WTC11 (cell line): ENCODE data around the gene FGF11. TPM values are rescaled to one million over a fixed set of nuclear protein-coding genes. Genes with fewer than 3 reads are reported as not detected.

Experiments used
- ATAC-seq: fragments of 200-7000 bp; cut with Tn5 transposase; 2 replicates; pipeline ENCODE4 v1.10.0; 2021; ENCODE audit warnings: mild to moderate bottlenecking, moderate library complexity
- CTCF ChIA-PET: fragments of 300-600 bp; sonication (Branson Sonifier 250); formaldehyde crosslinking; loops from one replicate; lab custom pipeline; 2021; ENCODE audit warnings: antibody characterized with exemption; lab: Charles Lee
- POLR2A ChIA-PET: fragments of 350-600 bp; sonication (Branson Sonifier 250); formaldehyde crosslinking; loops from one replicate; lab custom pipeline; 2021; ENCODE audit warnings: antibody characterized with exemption; lab: Charles Lee
- DNase-seq: peaks from one replicate; pipeline ENCODE4 v3.0.0; 2021; ENCODE audit warnings: low spot score
- H3K27ac Mint-ChIP-seq: 2 replicates; pipeline ENCODE4 v1.8.0; 2021; ENCODE audit warnings: mixed read lengths
- H3K27me3 Mint-ChIP-seq: 2 replicates; pipeline ENCODE4 v1.8.0; 2021; ENCODE audit warnings: low read depth, mild to moderate bottlenecking, moderate library complexity, mixed read lengths
- H3K36me3 Mint-ChIP-seq: 2 replicates; pipeline ENCODE4 v1.8.0; 2021; ENCODE audit warnings: mixed read lengths
- H3K4me1 Mint-ChIP-seq: 2 replicates; pipeline ENCODE4 v1.8.0; 2022; ENCODE audit warnings: mixed read lengths
- H3K4me3 Mint-ChIP-seq: 2 replicates; pipeline ENCODE4 v1.8.0; 2021; ENCODE audit warnings: mild to moderate bottlenecking, moderate library complexity, mixed read lengths
- H3K9me3 Mint-ChIP-seq: 2 replicates; pipeline ENCODE4 v1.8.0; 2021; ENCODE audit warnings: mixed read lengths
- ZNF219 ChIP-seq: sonication (generic); formaldehyde crosslinking; IDR thresholded peaks from 2 replicates; pipeline ENCODE4 v1.8.0; 2023; ENCODE audit warnings: missing genetic modification reagents, mild to moderate bottlenecking, borderline replicate concordance
- total RNA-seq: library from RNA; stranded (reverse); gene quantifications from 3 replicates; pipeline ENCODE4 v1.2.3, GENCODE V29; 2021
- TF ChIP-seq, protein P1 (sequence below): fragments of 250-450 bp; sonication (Bioruptor Pico); conservative IDR thresholded peaks from 2 replicates; pipeline ENCODE4 v1.9.0; 2021; ENCODE audit warnings: mild to moderate bottlenecking

The FGF11 gene
- total RNA-seq, 1 experiment from 2014 or later = 19.8 TPM

DNA sequence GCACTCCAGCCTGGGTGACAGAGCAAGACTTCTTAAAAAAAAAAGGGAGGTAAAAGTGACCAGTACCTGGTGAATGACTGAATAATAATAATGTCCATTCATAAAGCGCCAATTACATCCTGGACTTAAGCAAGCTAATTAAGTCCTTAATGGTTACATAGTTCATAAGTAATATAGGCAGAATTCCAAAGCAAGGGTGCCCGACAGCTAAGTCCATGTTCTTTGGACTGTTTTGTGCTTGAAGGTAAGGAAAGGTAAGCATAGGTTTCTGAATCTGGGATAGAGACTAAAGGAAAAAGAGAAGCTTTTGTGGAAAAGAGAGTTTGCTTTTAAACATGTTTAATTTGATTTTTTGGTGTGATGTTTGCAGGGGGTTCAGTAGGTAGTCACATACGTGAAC is 54.6 kb downstream of the FGF11 start:
- DNase-seq (no peak), ATAC-seq (no peak)
- Mint-ChIP-seq H3K27me3 (no peaks in the 10 kb centered on the region), H3K36me3 (peaks cover 68% of the 10 kb centered on the region), H3K9me3 (no peaks in the 10 kb centered on the region), H3K4me3 (no peak overlapping the region), H3K4me1 (peaks cover 6% of the 10 kb centered on the region), H3K27ac (no peak overlapping the region)
- no peak for TF ChIP-seq ZNF219 (CRISPR knock-in tag)
- TF ChIP-seq, protein P1, sequence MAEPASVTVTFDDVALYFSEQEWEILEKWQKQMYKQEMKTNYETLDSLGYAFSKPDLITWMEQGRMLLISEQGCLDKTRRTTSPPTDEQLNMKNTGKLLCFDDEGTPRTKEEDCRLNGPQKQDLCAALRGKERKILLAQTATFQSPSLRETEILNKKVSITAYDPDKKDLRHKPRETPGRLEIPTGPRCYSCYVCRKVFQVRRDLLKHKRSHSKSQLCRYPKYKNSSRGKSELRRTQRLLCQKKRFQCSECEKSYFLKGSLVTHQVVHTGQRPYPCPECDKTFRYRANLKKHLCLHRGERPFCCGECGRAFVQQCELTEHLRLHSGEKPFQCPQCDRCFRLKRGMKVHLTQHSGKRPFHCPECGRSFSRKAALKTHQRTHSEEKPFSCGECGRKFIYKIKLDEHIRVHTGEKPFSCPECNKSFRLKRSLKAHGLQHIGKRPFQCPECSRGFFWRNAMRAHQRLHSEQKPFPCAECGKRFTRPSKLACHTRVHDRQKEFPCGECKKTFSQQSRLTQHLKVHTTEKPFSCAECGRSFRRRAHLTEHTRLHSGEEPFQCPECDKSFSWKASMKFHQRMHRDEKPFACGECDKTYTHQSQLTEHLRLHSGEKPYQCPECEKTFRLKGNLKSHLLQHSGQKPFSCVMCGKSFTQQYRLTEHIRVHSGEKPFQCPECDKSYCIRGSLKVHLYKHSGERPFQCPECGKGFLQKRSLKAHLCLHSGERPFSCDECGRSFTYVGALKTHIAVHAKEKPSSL (CRISPR knock-in tag) = no peak
- ChIA-PET POLR2A (no interaction called here), CTCF (no interaction called here)

Other genes starting within 250 kb of the FGF11 start
- gene DLG4, start 219.7 kb upstream of the FGF11 start, total RNA-seq = 47.1 to 59.7 TPM (median 48.0 TPM) in 3 replicates
- 213 to 236 TPM (median 221 TPM) in 3 replicates for gene ACADVL, start 219.6 kb upstream of the FGF11 start, total RNA-seq
- gene DVL2, start 205.0 kb upstream of the FGF11 start, total RNA-seq = 57.6 to 67.3 TPM (median 59.8 TPM) in 3 replicates
- 45.8 to 50.1 TPM (median 49.1 TPM) in 3 replicates for gene PHF23, start 200.1 kb upstream of the FGF11 start, total RNA-seq
- 228 to 247 TPM (median 238 TPM) in 3 replicates for gene GABARAP, start 197.1 kb upstream of the FGF11 start, total RNA-seq
- 120 to 127 TPM (median 126 TPM) in 3 replicates for gene CTDNEP1, start 187.8 kb upstream of the FGF11 start, total RNA-seq
- 101 to 103 TPM (median 103 TPM) in 3 replicates for gene ELP5, start 187.3 kb upstream of the FGF11 start, total RNA-seq
- 131 to 136 TPM (median 136 TPM) in 3 replicates for gene CLDN7, start 177.0 kb upstream of the FGF11 start, total RNA-seq
- 5.6 to 6.4 TPM (median 6.2 TPM) in 3 replicates for gene SLC2A4, start 157.8 kb upstream of the FGF11 start, total RNA-seq
- gene YBX2, start 144.9 kb upstream of the FGF11 start, total RNA-seq = 26.8 to 36.5 TPM (median 35.2 TPM) in 3 replicates
- 929 to 1,021 TPM (median 936 TPM) in 3 replicates for gene EIF5A, start 131.9 kb upstream of the FGF11 start, total RNA-seq
- gene GPS2, start 124.2 kb upstream of the FGF11 start, total RNA-seq = 42.2 to 55.9 TPM (median 44.7 TPM) in 3 replicates
- 44.3 to 64.4 TPM (median 50.2 TPM) in 3 replicates for gene NEURL4, start 110.2 kb upstream of the FGF11 start, total RNA-seq
- 58.6 to 63.9 TPM (median 60.6 TPM) in 3 replicates for gene ACAP1, start 103.0 kb upstream of the FGF11 start, total RNA-seq
- gene KCTD11, start 87.3 kb upstream of the FGF11 start, total RNA-seq = 8.1 to 9.0 TPM (median 8.2 TPM) in 3 replicates
- gene TMEM95, start 84.4 kb upstream of the FGF11 start, total RNA-seq = not detected in 3 replicates
- 9.3 to 11.8 TPM (median 10.7 TPM) in 3 replicates for gene TNK1, start 58.4 kb upstream of the FGF11 start, total RNA-seq
- 34.1 to 42.7 TPM (median 37.6 TPM) in 3 replicates for gene PLSCR3, start 45.0 kb upstream of the FGF11 start, total RNA-seq
- 132 to 180 TPM (median 178 TPM) in 3 replicates for gene TMEM256, start 35.4 kb upstream of the FGF11 start, total RNA-seq
- 76.7 to 112 TPM (median 96.9 TPM) in 3 replicates for gene NLGN2, start 31.7 kb upstream of the FGF11 start, total RNA-seq
- gene SPEM1, start 19.2 kb upstream of the FGF11 start, total RNA-seq = 0.18 to 0.35 TPM in 2 of 3 replicates, not detected in the other
- 0.13 TPM in 1 of 3 replicates, not detected in the others for gene SPEM2, start 13.9 kb upstream of the FGF11 start, total RNA-seq
- not detected in 3 replicates for gene SPEM3, start 10.7 kb upstream of the FGF11 start, total RNA-seq
- 13.5 to 15.3 TPM (median 13.9 TPM) in 3 replicates for gene TMEM102, start 4.1 kb upstream of the FGF11 start, total RNA-seq
- gene CHRNB1, start 5.5 kb downstream of the FGF11 start, total RNA-seq = 16.0 to 21.5 TPM (median 20.8 TPM) in 3 replicates
- gene ZBTB4, start 40.1 kb downstream of the FGF11 start, total RNA-seq = 14.6 to 17.0 TPM (median 16.2 TPM) in 3 replicates
- 0.16 to 0.26 TPM (median 0.18 TPM) in 3 replicates for gene SLC35G6, start 41.9 kb downstream of the FGF11 start, total RNA-seq
- gene POLR2A, start 44.9 kb downstream of the FGF11 start, total RNA-seq = 166 to 170 TPM (median 170 TPM) in 3 replicates
- 8.1 to 10.5 TPM (median 10.2 TPM) in 3 replicates for gene TNFSF12, start 109.5 kb downstream of the FGF11 start, total RNA-seq
- 2.2 to 3.2 TPM (median 2.9 TPM) in 3 replicates for gene TNFSF13, start 119.2 kb downstream of the FGF11 start, total RNA-seq
- gene SENP3, start 122.4 kb downstream of the FGF11 start, total RNA-seq = 72.2 to 85.4 TPM (median 75.2 TPM) in 3 replicates
- 0.41 to 0.87 TPM (median 0.72 TPM) in 3 replicates for gene CD68, start 140.1 kb downstream of the FGF11 start, total RNA-seq
- 55.3 to 57.7 TPM (median 57.0 TPM) in 3 replicates for gene MPDU1, start 144.3 kb downstream of the FGF11 start, total RNA-seq
- gene SOX15, start 150.6 kb downstream of the FGF11 start, total RNA-seq = 15.2 to 19.9 TPM (median 17.5 TPM) in 3 replicates
- 32.5 to 35.1 TPM (median 33.3 TPM) in 3 replicates for gene FXR2, start 175.4 kb downstream of the FGF11 start, total RNA-seq
- gene SAT2, start 188.3 kb downstream of the FGF11 start, total RNA-seq = 68.3 to 75.8 TPM (median 73.1 TPM) in 3 replicates
- gene SHBG, start 190.6 kb downstream of the FGF11 start, total RNA-seq = 0.83 to 1.2 TPM (median 1.1 TPM) in 3 replicates
- gene ATP1B2, start 211.4 kb downstream of the FGF11 start, total RNA-seq = 29.1 to 37.5 TPM (median 35.9 TPM) in 3 replicates
- gene TP53, start 248.0 kb downstream of the FGF11 start, total RNA-seq = 173 to 179 TPM (median 176 TPM) in 3 replicates
- gene WRAP53, start 249.0 kb downstream of the FGF11 start, total RNA-seq = 35.5 to 37.3 TPM (median 37.2 TPM) in 3 replicates